NCI-H1436 (cell line): ENCODE measurements around the gene MYO3B.

ENCODE experiments used
- DNase-seq: peaks from one replicate; lab custom pipeline; 2025; lab: John Stamatoyannopoulos, UW

Gene MYO3B, protein sequence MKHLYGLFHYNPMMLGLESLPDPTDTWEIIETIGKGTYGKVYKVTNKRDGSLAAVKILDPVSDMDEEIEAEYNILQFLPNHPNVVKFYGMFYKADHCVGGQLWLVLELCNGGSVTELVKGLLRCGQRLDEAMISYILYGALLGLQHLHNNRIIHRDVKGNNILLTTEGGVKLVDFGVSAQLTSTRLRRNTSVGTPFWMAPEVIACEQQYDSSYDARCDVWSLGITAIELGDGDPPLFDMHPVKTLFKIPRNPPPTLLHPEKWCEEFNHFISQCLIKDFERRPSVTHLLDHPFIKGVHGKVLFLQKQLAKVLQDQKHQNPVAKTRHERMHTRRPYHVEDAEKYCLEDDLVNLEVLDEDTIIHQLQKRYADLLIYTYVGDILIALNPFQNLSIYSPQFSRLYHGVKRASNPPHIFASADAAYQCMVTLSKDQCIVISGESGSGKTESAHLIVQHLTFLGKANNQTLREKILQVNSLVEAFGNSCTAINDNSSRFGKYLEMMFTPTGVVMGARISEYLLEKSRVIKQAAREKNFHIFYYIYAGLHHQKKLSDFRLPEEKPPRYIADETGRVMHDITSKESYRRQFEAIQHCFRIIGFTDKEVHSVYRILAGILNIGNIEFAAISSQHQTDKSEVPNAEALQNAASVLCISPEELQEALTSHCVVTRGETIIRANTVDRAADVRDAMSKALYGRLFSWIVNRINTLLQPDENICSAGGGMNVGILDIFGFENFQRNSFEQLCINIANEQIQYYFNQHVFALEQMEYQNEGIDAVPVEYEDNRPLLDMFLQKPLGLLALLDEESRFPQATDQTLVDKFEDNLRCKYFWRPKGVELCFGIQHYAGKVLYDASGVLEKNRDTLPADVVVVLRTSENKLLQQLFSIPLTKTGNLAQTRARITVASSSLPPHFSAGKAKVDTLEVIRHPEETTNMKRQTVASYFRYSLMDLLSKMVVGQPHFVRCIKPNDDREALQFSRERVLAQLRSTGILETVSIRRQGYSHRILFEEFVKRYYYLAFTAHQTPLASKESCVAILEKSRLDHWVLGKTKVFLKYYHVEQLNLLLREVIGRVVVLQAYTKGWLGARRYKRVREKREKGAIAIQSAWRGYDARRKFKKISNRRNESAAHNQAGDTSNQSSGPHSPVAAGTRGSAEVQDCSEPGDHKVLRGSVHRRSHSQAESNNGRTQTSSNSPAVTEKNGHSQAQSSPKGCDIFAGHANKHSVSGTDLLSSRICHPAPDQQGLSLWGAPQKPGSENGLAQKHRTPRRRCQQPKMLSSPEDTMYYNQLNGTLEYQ (N-terminal part only)

DNA sequence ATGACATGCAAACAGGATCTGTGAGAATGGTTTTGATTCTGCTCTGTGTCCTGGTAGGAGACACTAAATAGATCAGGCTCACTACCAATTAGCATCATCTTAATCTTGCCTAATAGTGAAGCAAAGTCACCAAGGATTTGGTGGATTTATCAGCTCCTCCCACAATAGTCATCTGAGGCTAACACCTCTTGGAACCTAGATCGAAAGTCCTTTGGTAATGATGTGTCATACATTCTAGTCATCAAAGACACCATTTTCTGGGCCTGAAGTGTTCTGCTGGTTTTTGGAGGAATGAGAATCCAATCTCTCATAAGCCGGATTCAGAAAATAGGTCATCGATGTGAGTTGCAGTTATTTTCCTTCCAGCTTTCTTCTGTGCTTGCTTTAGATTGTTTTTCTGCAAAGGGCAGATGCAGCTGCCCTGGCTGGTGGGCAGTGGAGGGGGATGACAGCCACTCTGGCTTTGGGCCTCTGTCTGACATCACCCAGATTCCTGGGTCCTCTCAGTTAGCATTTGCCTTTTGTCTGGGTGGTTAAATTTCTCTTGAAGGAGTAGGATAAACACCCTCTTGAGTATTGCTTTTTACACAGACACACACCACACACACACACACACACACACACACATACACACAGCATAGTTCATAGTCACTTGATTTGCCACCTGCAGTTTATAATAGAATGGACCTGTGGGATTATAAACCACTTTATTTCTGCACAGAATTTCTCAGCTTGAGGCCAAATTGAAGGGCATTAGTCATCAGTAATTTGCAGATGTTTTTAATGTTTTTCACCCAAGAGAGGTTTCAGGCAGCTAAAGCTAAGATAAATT, at the start of gene MYO3B:
Gene MYO3B, plus strand, starts transcription at position 198 of the 832 bp plus-strand sequence. Its CDS starts 141 bp downstream, at position 339.
- peak; percentile 63 for DNase-seq

DNA sequence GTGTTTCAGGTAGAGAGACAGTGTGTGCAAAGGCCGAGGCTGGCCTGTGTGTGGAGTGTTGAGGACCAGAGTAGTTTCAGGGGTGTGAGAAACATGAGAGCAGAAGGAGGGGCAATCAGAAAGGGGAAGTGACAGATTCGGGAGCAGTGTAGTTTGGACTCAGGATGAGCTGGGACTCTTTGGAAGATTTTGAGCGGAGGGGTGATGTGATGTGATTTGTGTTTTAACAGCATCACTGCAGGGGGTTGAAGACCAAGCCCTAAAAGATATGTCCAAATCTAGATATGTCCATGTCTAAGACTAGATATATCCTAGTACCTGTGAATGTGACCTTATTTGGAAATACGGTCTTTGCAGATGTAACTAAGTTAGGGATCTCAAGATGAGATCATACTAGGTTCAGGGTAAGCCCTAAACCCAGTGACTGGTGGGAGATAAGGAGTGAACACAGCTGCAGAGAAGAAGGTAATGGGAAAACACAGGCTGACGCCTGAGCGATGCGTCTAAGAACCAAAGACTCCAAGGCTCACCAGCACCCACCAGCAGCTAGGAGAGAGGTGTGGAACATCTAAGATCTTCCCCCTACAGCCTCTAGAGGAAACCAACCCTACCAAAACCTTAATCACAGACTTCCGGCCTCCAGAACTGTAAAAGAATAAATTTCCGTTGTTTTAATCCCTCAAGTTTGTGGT, 38.5 kb upstream of the MYO3B start:
- DNase-seq: no peak

DNA sequence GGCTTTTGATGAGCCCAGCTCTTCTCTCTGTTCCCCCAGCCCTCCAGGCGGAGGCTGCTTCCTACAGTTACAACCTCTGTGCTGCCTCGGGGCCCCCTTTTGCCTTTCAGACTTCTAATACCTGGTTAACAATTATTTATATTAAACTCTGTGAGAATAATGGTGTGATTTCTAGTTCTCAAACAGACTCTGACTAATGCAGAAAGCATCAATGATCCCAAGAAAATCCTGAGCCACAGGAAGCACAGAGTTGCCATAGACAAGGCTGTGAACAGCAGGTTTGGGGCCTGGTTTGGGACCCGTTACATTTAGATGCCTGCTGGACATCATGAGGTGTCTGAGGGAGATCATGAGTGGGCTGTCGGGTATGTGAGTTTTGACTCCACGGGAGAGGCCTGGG, 37.4 kb upstream of the MYO3B start:
- no peak for DNase-seq

DNA sequence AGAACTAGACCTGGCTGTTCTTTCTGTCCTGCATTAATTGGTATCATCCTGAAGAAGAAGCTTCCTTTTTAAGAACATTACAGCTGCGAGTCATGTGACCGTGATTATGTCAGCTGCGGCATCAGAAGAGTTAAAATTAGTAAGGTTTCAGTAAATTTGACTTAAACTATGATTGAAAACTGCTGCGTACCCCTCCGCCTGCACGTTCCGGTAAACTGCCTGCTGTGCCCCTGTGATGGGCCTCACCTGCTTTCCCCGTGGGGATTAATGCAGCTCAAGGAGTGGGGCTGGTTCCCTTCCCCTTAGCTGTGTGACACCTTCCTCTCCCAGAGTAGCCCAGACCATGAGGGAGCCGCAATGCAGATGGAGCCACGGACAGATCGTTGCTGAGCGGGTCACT, 36.1 kb upstream of the MYO3B start:
- DNase-seq: no peak

DNA sequence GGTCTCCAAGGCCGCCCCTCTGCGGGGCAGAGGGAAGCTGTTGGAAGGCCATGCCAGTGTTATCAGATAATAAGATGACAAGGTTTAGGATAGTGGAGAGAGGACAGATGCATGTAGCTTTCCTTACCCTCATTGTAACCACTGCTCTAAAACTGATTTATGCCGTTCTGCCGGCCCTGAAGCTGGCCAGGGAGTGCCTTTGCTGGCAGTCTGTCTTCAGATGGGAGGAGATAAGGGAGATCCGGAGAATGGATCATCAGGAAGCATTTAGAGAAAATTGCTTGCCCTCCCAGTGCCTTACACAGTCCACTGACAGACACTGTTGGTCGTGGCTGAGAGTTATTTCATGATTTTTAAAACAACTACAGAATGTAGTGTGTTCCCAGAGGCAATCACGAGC, 35.4 kb upstream of the MYO3B start:
- no peak for DNase-seq

DNA sequence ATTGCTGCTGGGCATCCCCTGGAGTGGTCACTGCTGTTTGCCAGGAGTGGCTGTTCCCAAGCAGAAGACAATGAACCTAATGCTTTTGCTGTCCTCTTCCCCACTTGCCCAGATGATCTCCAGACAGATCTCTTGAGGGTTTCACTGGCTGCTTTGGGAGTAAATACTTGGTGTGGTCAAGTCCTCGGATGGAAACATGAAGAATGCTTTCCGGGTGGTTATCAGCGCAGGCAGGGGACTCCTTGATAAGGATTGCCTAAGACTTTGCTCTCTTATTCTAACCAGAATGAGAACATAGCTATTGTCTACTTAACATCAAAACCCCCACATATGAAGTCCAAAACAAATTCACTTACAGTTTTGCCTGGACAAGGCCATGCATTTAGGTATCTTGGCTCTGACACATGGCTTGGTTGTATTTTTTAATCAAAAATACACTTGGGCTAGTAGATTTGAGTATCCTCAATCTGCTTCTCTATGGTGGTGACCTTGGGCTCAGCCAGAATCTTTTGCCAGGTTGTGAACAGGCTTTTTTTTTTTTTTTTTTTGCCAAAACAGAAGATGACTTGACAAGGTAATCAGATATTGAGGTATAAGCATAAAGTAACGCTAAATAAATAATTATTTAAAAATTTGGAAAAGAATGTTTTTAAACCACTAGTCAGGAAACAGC, 34.8 kb upstream of the MYO3B start:
- no peak for DNase-seq

DNA sequence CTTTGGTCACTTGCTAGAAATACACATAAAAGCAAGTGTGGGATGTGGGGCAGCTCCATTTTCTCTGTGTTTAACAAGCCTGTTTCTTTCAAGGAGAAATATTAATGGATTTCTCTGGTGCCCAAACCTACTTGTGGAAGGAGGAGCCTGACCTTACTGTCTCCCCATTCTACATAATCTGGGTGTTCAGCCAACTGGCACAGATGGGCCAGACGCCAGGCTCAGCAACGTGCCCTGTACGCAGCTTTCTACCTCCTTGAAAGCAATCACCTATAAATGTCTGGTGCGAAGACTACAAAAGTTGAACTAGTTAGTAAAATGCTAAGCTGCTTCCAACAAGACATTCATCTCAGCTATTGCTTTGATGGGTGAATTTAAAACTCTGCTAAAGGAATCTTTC, 33.2 kb upstream of the MYO3B start:
- no peak for DNase-seq

DNA sequence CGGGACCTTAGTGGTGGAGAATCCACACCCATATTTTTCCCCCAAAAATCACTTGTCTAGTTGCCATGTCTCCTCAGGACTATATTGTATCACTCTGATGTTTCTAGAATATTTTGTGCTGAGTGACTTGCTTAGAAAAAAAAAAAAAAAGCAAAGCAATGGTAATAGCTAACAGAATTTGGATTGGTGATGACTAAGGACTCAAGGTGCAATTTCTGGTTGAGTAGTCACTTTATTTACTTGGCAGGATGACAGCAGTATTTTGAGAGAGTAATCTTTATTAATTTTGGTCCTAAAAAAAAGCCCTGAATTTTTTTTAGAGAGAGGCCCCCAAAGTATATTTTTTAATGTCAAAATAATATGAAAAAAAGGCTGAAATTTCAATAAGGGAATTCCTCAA, 32.8 kb upstream of the MYO3B start:
- DNase-seq: no peak

DNA sequence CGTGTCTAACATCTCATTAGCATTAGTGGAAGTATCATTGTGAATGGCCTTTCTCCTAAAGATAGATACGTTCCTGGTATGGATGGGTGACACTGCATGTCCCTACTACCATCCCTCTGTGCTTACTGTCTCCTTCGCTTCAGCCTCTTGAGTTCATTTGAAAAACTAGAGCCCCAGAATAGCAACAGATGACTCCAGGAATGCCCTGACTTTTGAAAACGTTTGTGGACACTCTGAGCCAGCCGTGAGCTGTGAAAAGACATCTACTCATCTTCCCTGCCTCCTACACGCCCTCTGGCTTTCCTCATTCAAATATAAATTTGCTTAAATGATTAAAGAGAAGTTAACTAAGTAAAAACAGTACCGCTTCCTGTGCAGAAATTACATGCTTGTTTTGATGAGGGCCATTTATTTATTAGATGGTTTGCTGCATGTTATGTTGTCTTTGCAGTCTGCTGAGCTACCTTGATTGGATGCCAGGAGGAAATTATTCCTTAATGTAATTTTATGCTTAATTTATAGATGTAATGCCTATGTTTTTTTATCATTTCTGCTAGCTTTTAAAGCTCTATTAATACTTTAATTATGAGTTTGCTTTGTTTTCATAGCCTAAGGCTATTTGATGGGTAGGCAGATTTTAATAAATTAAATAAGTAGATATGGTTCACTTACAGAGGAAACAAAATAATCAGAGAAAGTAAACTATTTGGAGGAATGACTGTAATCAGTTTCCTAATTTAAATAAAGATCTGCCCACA, 32.1 kb upstream of the MYO3B start:
- DNase-seq: no peak

DNA sequence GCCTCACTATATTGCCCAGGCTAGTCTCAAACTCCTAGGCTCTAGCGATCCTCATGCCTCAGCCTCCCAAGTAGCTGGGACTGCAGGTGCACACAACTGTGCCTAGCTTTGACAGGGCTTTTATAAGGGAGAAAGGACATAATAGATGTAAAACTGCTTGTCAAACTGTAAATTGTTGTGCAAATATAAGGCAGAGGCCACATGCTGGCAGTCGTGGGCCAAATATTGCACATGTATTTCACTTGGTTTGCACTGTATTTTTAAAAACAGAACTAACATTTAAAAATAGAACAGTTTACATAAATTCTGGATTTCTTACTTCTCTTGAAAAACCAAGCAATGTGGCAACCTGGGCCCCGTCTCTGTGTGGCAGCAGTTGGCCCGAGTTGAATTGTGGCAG, 31.2 kb upstream of the MYO3B start:
- no peak for DNase-seq

DNA sequence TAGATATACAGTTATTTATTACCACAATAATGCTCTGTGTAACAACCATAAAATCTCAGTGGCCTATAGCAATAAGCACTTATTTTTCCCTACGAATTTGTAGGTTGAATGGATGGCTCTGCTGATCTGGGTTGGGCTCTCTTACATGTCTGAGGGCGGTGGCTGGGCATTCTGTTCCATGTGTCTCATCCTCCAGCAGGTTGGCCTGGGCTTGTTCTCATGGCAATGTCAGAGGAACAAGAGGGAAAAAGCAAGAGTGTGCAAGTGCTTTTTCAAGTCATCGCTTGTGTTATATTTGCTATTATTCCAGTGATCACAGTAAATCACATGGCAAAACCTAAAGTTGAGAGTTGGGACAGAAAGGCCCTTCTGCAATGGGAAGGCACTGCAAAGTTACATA, 30.4 kb upstream of the MYO3B start:
- no peak for DNase-seq

DNA sequence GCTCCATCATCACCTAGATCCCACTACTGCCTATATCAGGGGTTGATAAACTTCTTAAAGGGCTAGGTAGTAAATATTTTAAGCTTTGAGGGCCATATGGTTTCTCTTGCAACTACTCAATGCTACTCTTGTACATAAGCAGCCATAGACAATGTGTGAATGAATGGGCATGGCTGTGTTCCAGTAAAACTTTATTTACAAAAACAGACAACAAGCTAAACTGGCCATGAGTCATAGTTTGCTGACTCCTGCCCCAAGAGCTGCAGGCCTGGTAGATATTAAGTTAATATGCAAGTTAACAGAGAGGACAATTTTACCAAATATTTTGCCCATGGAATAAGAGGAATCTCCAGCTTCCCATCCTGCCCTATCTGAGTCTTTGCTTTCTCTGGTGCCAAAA, 29.8 kb upstream of the MYO3B start:
- DNase-seq: no peak

DNA sequence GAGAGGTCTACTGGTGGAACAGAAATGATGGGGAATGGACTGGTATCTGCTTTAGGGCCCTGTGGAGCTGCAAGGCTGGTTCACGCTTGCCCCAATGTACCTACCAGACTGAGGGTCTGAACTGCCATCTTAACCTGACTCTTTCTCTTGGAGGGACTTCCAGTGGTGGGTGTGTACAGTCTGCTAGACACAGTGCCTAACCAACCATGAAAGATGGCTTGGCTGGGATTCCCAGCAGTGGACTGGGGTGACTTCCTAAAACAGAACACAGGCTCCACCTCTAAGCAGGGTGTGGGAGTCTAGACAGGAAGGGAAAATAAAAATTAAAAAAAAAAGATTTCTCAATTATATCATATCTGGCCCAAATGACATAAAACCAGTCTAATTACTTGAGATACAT, 25.5 kb upstream of the MYO3B start:
- DNase-seq: no peak

DNA sequence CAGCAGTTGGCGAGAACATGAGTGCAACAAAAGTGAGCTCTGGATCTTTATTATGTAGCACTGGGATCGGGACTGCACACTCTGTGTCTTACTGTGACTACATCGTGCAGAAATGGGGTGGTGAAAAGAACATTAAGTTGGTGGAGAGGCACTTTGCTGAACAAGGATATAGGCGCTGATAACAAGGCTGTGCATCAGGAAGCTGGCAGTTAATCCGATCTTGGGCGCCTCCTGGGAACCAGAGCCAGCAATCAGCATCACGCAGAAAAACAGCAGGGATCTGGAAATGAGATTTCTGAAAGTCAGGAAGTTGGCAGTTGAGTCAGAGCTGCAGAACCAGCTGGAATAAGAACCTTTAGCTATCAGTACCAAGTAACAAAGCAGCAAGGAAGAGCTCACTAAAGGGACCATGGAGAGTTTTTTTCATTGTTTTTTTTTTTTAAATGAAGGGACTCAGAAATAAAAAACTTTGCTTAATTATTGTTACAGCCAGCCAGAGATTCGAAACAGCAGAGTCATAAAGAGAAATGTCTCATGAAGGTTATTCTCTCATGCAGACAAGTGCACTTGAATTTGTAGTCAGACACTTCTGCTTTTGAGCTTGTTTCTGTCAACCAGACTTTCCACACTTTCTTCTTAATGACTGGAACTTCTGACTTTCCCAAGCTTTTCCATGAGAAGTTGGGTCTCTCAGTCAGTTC, 22.8 kb upstream of the MYO3B start:
- no peak for DNase-seq

DNA sequence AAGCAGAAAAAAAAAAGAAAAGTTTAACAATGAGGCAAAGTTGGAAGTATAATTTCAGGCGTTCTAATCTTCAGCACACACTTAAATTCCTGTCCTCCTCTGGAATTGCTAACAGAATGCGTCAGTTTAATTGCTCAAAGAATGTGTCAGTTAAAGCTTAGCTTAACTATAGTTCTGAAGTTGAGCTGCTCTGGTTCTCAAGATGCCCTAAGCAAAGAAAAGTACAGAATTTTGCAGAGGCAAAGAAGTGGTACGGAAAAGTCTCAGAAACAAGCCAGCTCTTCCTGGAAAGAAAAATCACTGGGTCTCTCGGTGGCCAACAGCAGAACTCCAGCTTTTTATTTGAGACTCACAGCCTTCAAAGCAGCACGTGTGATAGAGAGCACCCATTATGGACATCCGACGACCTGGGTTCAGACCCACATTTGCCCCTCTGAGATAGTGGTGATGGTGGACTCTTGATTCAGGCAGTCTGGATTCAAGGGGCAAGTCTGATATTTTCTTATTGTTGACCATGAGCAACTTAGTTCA, 22.2 kb upstream of the MYO3B start:
- no peak for DNase-seq

DNA sequence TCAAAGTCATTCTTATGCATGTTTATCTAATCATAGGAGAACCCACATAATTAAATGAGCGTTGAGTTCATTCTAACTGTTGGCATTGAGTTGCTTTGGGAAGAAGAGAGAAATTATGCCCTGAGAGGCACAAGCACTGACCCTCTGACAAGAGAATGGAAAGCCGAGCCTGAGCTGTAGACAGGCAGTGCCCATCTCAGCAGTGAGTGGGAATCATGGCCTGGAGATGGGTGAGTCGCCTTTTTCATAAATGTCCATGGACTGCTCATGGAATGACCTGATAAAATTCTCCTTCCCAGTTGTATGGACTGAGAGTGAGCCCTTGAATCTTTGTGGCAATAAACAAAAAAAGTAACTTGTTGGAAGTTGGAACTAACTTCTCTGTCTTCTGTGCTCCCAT, 21.4 kb upstream of the MYO3B start:
- DNase-seq: no peak

DNA sequence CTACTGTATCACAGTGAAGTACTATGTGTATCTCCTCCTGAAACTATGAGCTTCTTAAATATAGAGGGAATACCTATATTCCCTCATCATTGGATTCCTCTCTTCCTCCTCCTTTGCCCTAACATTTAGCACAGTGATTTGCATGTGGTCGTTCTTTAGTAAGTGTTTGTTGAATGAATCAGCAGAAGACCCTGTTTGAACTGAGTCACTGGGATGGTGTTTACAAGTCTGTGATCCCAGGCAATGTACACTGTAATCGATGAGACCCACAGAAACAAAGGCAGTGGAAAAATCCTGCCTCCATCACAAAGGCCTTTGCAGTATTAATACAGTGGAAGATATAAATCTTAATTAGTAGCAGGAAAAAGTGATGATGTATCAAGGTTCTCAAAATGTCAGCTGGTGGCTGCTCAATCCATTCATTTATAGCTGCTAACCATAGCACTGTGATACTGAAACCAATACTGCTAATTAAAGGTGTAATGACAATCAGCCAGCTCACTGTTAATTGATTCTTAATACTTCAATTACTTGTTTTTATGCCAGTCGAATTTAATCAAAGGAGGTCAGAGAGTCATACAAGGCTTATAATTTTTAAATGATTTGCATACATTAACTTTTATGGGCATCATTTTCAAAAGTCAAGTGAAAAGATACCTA, 20.8 kb upstream of the MYO3B start:
- DNase-seq: no peak

DNA sequence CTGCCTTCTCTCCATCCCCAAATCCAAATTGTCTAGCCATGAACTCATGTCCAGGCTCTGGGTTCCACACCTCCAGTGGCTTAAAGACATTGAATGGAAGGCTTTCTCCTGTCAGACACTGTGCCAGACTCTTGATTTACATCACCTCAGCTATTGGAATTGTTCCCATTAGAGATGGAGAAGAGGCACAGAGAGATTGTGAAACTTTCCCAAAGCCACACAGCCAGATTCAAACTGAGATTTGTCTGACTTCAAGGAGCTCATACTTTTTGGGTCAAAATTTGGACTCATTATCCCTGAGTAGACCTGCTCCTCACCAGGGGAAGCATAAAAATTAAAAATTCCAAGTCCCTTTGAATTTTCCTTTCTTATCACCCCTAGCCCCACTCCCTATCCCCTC, 18.9 kb upstream of the MYO3B start:
- DNase-seq: no peak
